Measurements from ENCODE around the gene HOXA5. TPM values are rescaled to one million over a fixed set of nuclear protein-coding genes. Genes with fewer than 3 reads are reported as not detected.

The HOXA5 gene
- total RNA-seq, 1 donor from 2014 or later: not detected

GRCh38 chr7:27154901-27155815 lies 11.7 kb upstream of the HOXA5 start:
- H3K4me3 Mint-ChIP-seq (ENCODE audit: unreplicated experiment): no peak overlapping the region
- H3K27me3 Mint-ChIP-seq (ENCODE audit: unreplicated experiment): peaks cover 94% of the 10 kb centered on the region
- H3K27ac Mint-ChIP-seq (ENCODE audit: unreplicated experiment): no peak overlapping the region
- H3K4me1 Mint-ChIP-seq (ENCODE audit: unreplicated experiment): peaks cover 18% of the 10 kb centered on the region
- peaks cover 7% of the 10 kb centered on the region for H3K9me3 Mint-ChIP-seq (ENCODE audit: unreplicated experiment)
- peaks cover 1% of the 10 kb centered on the region for H3K36me3 Mint-ChIP-seq (ENCODE audit: unreplicated experiment)
- DNase-seq (ENCODE audit: extremely low spot score, unreplicated experiment): no peak
- TF ChIP-seq CTCF (IDR thresholded peaks at IDR 0.05): no peak

DNA sequence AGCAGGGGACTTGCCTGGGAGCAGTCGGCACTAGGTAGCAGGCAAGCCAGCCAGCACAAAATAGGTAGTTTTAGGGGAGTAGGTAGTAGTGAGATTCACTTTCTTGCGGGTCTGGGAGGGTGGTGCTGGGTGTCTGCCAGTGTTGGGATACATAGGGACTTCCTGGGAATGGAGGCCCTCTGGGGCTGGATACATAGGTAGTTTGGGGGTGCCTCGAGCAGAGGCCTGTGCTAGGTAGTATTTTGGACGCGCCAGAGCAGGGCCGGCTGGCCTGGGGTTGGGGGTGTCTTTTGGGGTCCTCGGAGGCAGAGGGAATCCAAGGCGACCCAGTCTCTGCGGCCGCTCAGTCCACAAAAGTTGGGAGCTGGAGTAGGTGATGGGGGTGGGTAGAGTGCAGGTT lies 10.9 kb upstream of the HOXA5 start:
- Mint-ChIP-seq H3K4me1 (ENCODE audit: unreplicated experiment) (peaks cover 18% of the 10 kb centered on the region), H3K9me3 (ENCODE audit: unreplicated experiment) (peaks cover 7% of the 10 kb centered on the region), H3K27me3 (ENCODE audit: unreplicated experiment) (peaks cover 93% of the 10 kb centered on the region), H3K27ac (ENCODE audit: unreplicated experiment) (no peak overlapping the region), H3K36me3 (ENCODE audit: unreplicated experiment) (peaks cover 1% of the 10 kb centered on the region), H3K4me3 (ENCODE audit: unreplicated experiment) (no peak overlapping the region)
- no peak for TF ChIP-seq CTCF (IDR thresholded peaks at IDR 0.05)
- no peak for DNase-seq (ENCODE audit: extremely low spot score, unreplicated experiment)

- H3K27ac Mint-ChIP-seq (ENCODE audit: unreplicated experiment): no peak overlapping the region
- no peak overlapping the region for H3K4me3 Mint-ChIP-seq (ENCODE audit: unreplicated experiment)
- H3K27me3 Mint-ChIP-seq (ENCODE audit: unreplicated experiment): peaks cover 90% of the 10 kb centered on the region
- TF ChIP-seq CTCF (IDR thresholded peaks at IDR 0.05): no peak
- H3K36me3 Mint-ChIP-seq (ENCODE audit: unreplicated experiment): peaks cover 1% of the 10 kb centered on the region
- H3K4me1 Mint-ChIP-seq (ENCODE audit: unreplicated experiment): peaks cover 18% of the 10 kb centered on the region
- H3K9me3 Mint-ChIP-seq (ENCODE audit: unreplicated experiment): peaks cover 7% of the 10 kb centered on the region
- DNase-seq (ENCODE audit: extremely low spot score, unreplicated experiment): no peak
Measured at GRCh38 chr7:27153526-27153925, 10.0 kb upstream of the HOXA5 start.

DNA sequence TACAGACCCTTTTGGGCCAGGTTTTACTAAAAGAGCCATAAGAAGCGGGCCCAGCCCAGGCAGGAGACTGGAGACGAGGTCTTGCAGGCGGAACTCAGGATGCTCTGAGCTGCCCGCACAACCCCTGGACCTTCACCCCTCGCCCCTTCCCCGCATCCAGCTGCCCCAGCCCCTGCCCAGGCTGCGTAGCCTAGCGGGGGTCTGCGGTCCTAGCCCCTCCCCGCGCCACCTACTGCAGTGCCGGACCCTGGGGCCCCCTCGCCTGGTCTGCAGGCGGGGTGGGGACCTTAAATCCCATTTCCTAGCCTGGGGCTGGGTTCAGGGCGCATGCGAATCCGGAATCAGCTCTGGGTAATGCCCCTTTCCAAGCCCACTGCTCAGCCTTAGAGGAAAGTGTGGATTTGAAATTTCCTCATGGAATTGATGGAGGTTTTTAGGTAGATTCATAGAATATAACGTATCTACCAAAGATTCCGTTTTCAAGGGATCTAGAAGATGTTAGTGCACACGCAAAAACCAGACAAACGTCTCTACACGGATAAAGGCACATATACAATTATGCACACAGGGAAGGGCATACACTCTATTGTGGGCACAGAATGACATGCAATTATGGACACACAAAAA lies 9.4 kb upstream of the HOXA5 start:
- H3K4me1 Mint-ChIP-seq (ENCODE audit: unreplicated experiment): peaks cover 18% of the 10 kb centered on the region
- H3K27ac Mint-ChIP-seq (ENCODE audit: unreplicated experiment): no peak overlapping the region
- DNase-seq (ENCODE audit: extremely low spot score, unreplicated experiment): no peak
- peaks cover 2% of the 10 kb centered on the region for H3K9me3 Mint-ChIP-seq (ENCODE audit: unreplicated experiment)
- H3K27me3 Mint-ChIP-seq (ENCODE audit: unreplicated experiment): peaks cover 90% of the 10 kb centered on the region
- no peak for TF ChIP-seq CTCF (IDR thresholded peaks at IDR 0.05)
- H3K36me3 Mint-ChIP-seq (ENCODE audit: unreplicated experiment): peaks cover 3% of the 10 kb centered on the region
- H3K4me3 Mint-ChIP-seq (ENCODE audit: unreplicated experiment): no peak overlapping the region
